HCT116 (cell line): ENCODE results near the gene ACAN. TPM values are rescaled to one million over a fixed set of nuclear protein-coding genes. Genes with fewer than 3 reads are reported as not detected.

Experiments
- ATAC-seq: fragments of 200-7000 bp; cut with Tn5 transposase; 2 replicates; pipeline ENCODE4 v1.9.1; 2020; ENCODE audit warnings: mild to moderate bottlenecking, moderate library complexity
- BruUV-seq: library from RNA; stranded (reverse); fragments of 400-500 nt; replicated peaks from 2 replicates; lab custom pipeline; 2021; lab: Mats Ljungman, UMichigan
- CTCF ChIA-PET: fragments of 300-600 bp; sonication (Branson Sonifier 250); formaldehyde crosslinking; loops from one replicate; lab custom pipeline; 2021; ENCODE audit warnings: antibody characterized with exemption; lab: Charles Lee
- POLR2A ChIA-PET: fragments of 300-600, 350-600 bp; sonication (Branson Sonifier 250); formaldehyde crosslinking; loops from one replicate; lab custom pipeline; 2021; ENCODE audit warnings: antibody characterized with exemption; lab: Charles Lee
- RAD21 ChIA-PET, 2 experiments: fragments of 300-600 bp; sonication (Branson Sonifier 250); formaldehyde crosslinking; loops; one replicate each; lab custom pipeline; 2023; ENCODE audit warnings: low total read pairs in 2 of 2; ENCODE audit not compliant: uncharacterized antibody in 2 of 2, unreplicated experiment in 2 of 2, low non-redundant PET in 1 of 2; lab: Charles Lee
- DNase-seq: peaks from one replicate; pipeline ENCODE4 v3.0.0-alpha.2; 2010; ENCODE audit warnings: low read depth, low spot score
- H2AFZ ChIP-seq: fragments of 200-600 bp; shearing (Covaris generic), sonication (generic); 2 replicates; pipeline ENCODE4 v1.6.1; 2017; ENCODE audit warnings: low read depth, mixed run types, mixed read lengths, antibody characterized with exemption, low read length; ENCODE audit not compliant: poor library complexity, severe bottlenecking
- H3K27ac ChIP-seq: 2 replicates; pipeline ENCODE4 v1.5.1; 2012; ENCODE audit warnings: low read depth, low read length
- H3K27me3 ChIP-seq: fragments of 200-600 bp; sonication (generic); 2 replicates; pipeline ENCODE4 v1.6.1; 2016; ENCODE audit warnings: mixed run types, low read length, mixed read lengths; ENCODE audit not compliant: insufficient read depth
- H3K36me3 ChIP-seq, 2 experiments: fragments of 200-500 bp in 1 of 2; fragments of 200-600 bp in 1 of 2; sonication (Bioruptor generic) in 1 of 2; sonication (generic) in 1 of 2; 2 replicates each; pipeline versions ENCODE4 v1.5.1 to v1.6.1; 2014 to 2016; ENCODE audit warnings: low read length in 2 of 2, inconsistent platforms in 1 of 2, mixed read lengths in 1 of 2, mixed run types in 1 of 2; ENCODE audit not compliant: insufficient read depth in 2 of 2, control insufficient read depth in 1 of 2
- H3K4me1 ChIP-seq, 2 experiments: fragments of 200-600 bp in 1 of 2; sonication (generic) in 1 of 2; 2 replicates each; pipeline versions ENCODE4 v1.5.1 to v1.6.1; 2012 to 2017; ENCODE audit warnings: low read length in 2 of 2, inconsistent platforms in 1 of 2, mild to moderate bottlenecking in 1 of 2, mixed read lengths in 1 of 2, mixed run types in 1 of 2, moderate library complexity in 1 of 2; ENCODE audit not compliant: insufficient read depth in 2 of 2, control insufficient read depth in 1 of 2
- H3K4me2 ChIP-seq: fragments of 200-600 bp; sonication (generic); 2 replicates; pipeline ENCODE4 v1.6.1; 2017; ENCODE audit warnings: mixed run types, low read length, mixed read lengths
- H3K4me3 ChIP-seq, 2 experiments: fragments of 200-600 bp in 1 of 2; sonication (generic) in 1 of 2; replicated peaks in 1 of 2; 2 replicates each; pipeline ENCODE4 v1.5.1; 2011 to 2016; ENCODE audit warnings: low read length in 2 of 2, control low read depth in 1 of 2, low read depth in 1 of 2, mild to moderate bottlenecking in 1 of 2, mixed read lengths in 1 of 2, mixed run types in 1 of 2
- H3K79me2 ChIP-seq: fragments of 200-600 bp; sonication (generic); 2 replicates; pipeline ENCODE4 v1.6.1; 2017; ENCODE audit warnings: mild to moderate bottlenecking, mixed run types, low read length, moderate library complexity, mixed read lengths; ENCODE audit not compliant: insufficient read depth
- H3K9ac ChIP-seq: fragments of 200-600 bp; sonication (generic); 2 replicates; pipeline ENCODE4 v1.6.1; 2016; ENCODE audit warnings: low read length, mixed read lengths
- H3K9me2 ChIP-seq: fragments of 200-600 bp; sonication (generic), shearing (Covaris generic); 2 replicates; pipeline ENCODE4 v1.6.1; 2017; ENCODE audit warnings: mixed run types, mild to moderate bottlenecking, moderate library complexity; ENCODE audit not compliant: insufficient read depth
- H3K9me3 ChIP-seq, 2 experiments: fragments of 200-500 bp in 1 of 2; fragments of 200-600 bp in 1 of 2; sonication (Bioruptor generic) in 1 of 2; sonication (generic) in 1 of 2; 2 replicates each; pipeline ENCODE4 v1.6.1; 2014 to 2017; ENCODE audit warnings: low read length in 2 of 2, mixed read lengths in 2 of 2, inconsistent platforms in 1 of 2, low read depth in 1 of 2, mild to moderate bottlenecking in 1 of 2, mixed run types in 1 of 2, moderate library complexity in 1 of 2; ENCODE audit not compliant: control insufficient read depth in 1 of 2, insufficient read depth in 1 of 2
- H4K20me1 ChIP-seq: fragments of 200-600 bp; sonication (generic), shearing (Covaris generic); 2 replicates; pipeline ENCODE4 v1.6.1; 2017; ENCODE audit warnings: mixed run types, mild to moderate bottlenecking, moderate library complexity; ENCODE audit not compliant: insufficient read depth
- ATF3 ChIP-seq: IDR thresholded peaks from 2 replicates; pipeline ENCODE4 v1.6.1; 2012
- CEBPB ChIP-seq: IDR thresholded peaks from 2 replicates; pipeline ENCODE4 v1.6.1; 2012; ENCODE audit warnings: low read depth
- CTCF ChIP-seq, 3 experiments: fragments of 200-600 bp in 1 of 3; sonication (generic) in 1 of 3; IDR thresholded peaks in 2 of 3; conservative IDR thresholded peaks in 1 of 3; 2 replicates each; pipeline ENCODE4 v1.5.1; 2012 to 2017; ENCODE audit warnings: low read depth in 2 of 3, low read length in 2 of 3, antibody characterized with exemption in 1 of 3, borderline replicate concordance in 1 of 3, control low read depth in 1 of 3, mild to moderate bottlenecking in 1 of 3, mixed read lengths in 1 of 3, mixed run types in 1 of 3, moderate library complexity in 1 of 3; ENCODE audit not compliant: insufficient read depth in 1 of 3
- EGR1 ChIP-seq: IDR thresholded peaks from 2 replicates; pipeline ENCODE4 v1.6.1; 2012; ENCODE audit warnings: low read depth
- ELF1 ChIP-seq: IDR thresholded peaks from 2 replicates; pipeline ENCODE4 v1.6.1; 2012; ENCODE audit warnings: low read depth, borderline replicate concordance
- EZH2 ChIP-seq: fragments of 200-600 bp; sonication (generic); IDR thresholded peaks from 2 replicates; pipeline ENCODE4 v1.6.1; 2017; ENCODE audit warnings: antibody characterized with exemption, mixed run types
- JUND ChIP-seq: IDR thresholded peaks from 2 replicates; pipeline ENCODE4 v1.6.1; 2012
- MAX ChIP-seq: IDR thresholded peaks from 2 replicates; pipeline ENCODE4 v1.6.1; 2012
- POLR2AphosphoS5 ChIP-seq: IDR thresholded peaks from 2 replicates; pipeline ENCODE4 v1.6.1; 2011; ENCODE audit warnings: mild to moderate bottlenecking, low read depth, low read length, moderate library complexity
- RAD21 ChIP-seq: IDR thresholded peaks from 2 replicates; pipeline ENCODE4 v1.6.1; 2012; ENCODE audit warnings: low read depth, mild to moderate bottlenecking
- REST ChIP-seq: IDR thresholded peaks from 2 replicates; pipeline ENCODE4 v1.6.1; 2012; ENCODE audit warnings: low read depth
- SIN3A ChIP-seq: IDR thresholded peaks from 2 replicates; pipeline ENCODE4 v1.6.1; 2012; ENCODE audit warnings: low read depth
- SRF ChIP-seq: IDR thresholded peaks from 2 replicates; pipeline ENCODE4 v1.6.1; 2012; ENCODE audit warnings: low read depth
- TCF7L2 ChIP-seq: IDR thresholded peaks from 2 replicates; pipeline ENCODE4 v1.7.0; 2011; ENCODE audit warnings: borderline replicate concordance, inconsistent platforms; ENCODE audit not compliant: insufficient read depth, insufficient read length; ENCODE audit errors: extremely low read depth
- YY1 ChIP-seq: IDR thresholded peaks from 2 replicates; pipeline ENCODE4 v1.6.1; 2011; ENCODE audit warnings: low read length, low read depth, moderate library complexity, mild to moderate bottlenecking; ENCODE audit not compliant: insufficient replicate concordance; ENCODE audit errors: extremely low read depth
- ZBTB33 ChIP-seq: IDR thresholded peaks from 2 replicates; pipeline ENCODE4 v1.6.1; 2011; ENCODE audit warnings: mild to moderate bottlenecking, low read length, moderate library complexity; ENCODE audit not compliant: insufficient replicate concordance; ENCODE audit errors: extremely low read depth
- ZNF274 ChIP-seq: fragments of 200-500 bp; sonication (Bioruptor generic); IDR thresholded peaks from 2 replicates; pipeline ENCODE4 v1.6.1; 2014; ENCODE audit warnings: mild to moderate bottlenecking, low read depth, low read length, inconsistent platforms
- intact Hi-C: fragments of 100-400 bp; cut with micrococcal nuclease; formaldehyde crosslinking; loops from 2 replicates; pipeline ENCODE4 v1.10.0; 2022
- total RNA-seq: library from RNA; stranded (reverse); gene quantifications from one replicate; pipeline ENCODE4 v1.2.1, GENCODE V29; 2021; ENCODE audit not compliant: unreplicated experiment

Gene ACAN
- total RNA-seq, 1 experiment from 2014 or later = not detected

- H3K79me2 ChIP-seq = no peaks in the 10 kb centered on the region
- POLR2A ChIA-PET = no interaction called here
Observed at GRCh38 chr15:88848203-88848602, 45.0 kb downstream of the ACAN start.

More at GRCh38 chr15:88848203-88848602, 45.0 kb downstream of the ACAN start:
- RAD21 ChIA-PET = no interaction called here
- BruUV-seq = no TSS peak
- no peak for ATAC-seq
- no peak overlapping the region for H3K4me2 ChIP-seq
- no peaks in the 10 kb centered on the region for H3K27me3 ChIP-seq
- DNase-seq = no peak
- H3K27ac ChIP-seq = no peak overlapping the region
- intact Hi-C loops = no loop called here
- H3K9me2 ChIP-seq = no peaks in the 10 kb centered on the region
- H3K9me3 ChIP-seq = no peaks in the 10 kb centered on the region
- no peaks in the 10 kb centered on the region for H3K36me3 ChIP-seq
- no peaks in the 10 kb centered on the region for H4K20me1 ChIP-seq
- H3K4me1 ChIP-seq = no peaks in the 10 kb centered on the region
- TF ChIP-seq MAX = no peak
- TF ChIP-seq POLR2AphosphoS5 = no peak
- TF ChIP-seq YY1 = no peak
- TF ChIP-seq SRF = no peak
- no peak for TF ChIP-seq CTCF (IDR thresholded peaks at IDR 0.05 in 2 of 3, conservative IDR thresholded peaks at IDR 0.05 in 1 of 3; ENCODE audit: borderline replicate concordance in 1 of 3, insufficient read depth in 1 of 3, low read depth in 2 of 3, low read length in 2 of 3)
- no peak for TF ChIP-seq SIN3A
- TF ChIP-seq ZBTB33 = no peak
- TF ChIP-seq TCF7L2 = no peak
- TF ChIP-seq ELF1 = no peak
- no peak for TF ChIP-seq EZH2
- TF ChIP-seq ZNF274 = no peak
- no peak for TF ChIP-seq EGR1
- TF ChIP-seq RAD21 = no peak
- TF ChIP-seq ATF3 = no peak
- TF ChIP-seq CEBPB = no peak
- TF ChIP-seq JUND = no peak
- no peak for TF ChIP-seq REST
- TF ChIP-seq, all 23 proteins: peak for 0
- Histone ChIP-seq H3K4me3 (no peak overlapping the region), H2AFZ (no peak overlapping the region), H3K9ac (no peak overlapping the region)
- CTCF ChIA-PET = no interaction called here
